HG02840 (cell line): Measurements from ENCODE around the gene MUC13.

Source experiments
- ATAC-seq: cut with Tn5 transposase; IDR thresholded peaks from one replicate; pipeline ENCODE4 v1.9.1; 2021; ENCODE audit warnings: mild to moderate bottlenecking, moderate library complexity, moderate number of reproducible peaks; ENCODE audit not compliant: unreplicated experiment, low FRiP score

MUC13 gene

DNA sequence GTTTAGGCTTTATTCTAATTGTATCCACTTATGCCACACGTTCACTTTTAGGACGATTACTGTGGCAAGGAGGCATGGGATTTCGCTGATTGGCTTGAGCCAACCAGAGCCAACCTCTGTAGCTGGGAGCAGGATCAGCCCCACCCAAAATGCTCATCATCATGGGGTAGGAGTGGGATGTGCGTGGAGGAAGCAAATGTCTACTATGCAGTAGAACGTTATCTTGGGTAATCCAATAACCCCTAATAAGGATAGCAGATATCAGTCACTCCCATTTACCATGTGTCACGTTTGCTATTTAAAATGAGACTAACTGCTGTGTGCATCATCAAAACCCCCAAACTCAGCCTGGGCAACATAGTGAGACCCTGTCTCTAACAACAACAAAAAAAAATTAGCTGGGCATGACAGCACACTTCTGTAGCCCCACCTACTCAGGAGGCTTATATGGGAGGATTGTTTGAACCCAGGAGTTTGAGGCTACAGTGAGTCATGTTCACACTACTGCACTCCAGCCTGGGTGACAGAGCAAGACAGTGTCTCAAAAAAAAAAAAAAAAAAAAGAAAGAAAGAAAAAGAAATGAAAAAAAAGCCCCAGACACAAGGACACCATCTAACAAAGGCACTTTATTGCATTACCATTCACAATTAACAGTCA lies 29.6 kb downstream of the MUC13 start:
- no peak for ATAC-seq

- no peak for ATAC-seq
These were observed 30.4 kb downstream of the MUC13 start for GRCh38 chr3:124903896-124904834.

GRCh38 chr3:124896824-124897526 lies 37.6 kb downstream of the MUC13 start:
- no peak for ATAC-seq

GRCh38 chr3:124895756-124896155 lies 38.8 kb downstream of the MUC13 start:
- no peak for ATAC-seq

GRCh38 chr3:124893526-124893925 lies 41.0 kb downstream of the MUC13 start:
- no peak for ATAC-seq

DNA sequence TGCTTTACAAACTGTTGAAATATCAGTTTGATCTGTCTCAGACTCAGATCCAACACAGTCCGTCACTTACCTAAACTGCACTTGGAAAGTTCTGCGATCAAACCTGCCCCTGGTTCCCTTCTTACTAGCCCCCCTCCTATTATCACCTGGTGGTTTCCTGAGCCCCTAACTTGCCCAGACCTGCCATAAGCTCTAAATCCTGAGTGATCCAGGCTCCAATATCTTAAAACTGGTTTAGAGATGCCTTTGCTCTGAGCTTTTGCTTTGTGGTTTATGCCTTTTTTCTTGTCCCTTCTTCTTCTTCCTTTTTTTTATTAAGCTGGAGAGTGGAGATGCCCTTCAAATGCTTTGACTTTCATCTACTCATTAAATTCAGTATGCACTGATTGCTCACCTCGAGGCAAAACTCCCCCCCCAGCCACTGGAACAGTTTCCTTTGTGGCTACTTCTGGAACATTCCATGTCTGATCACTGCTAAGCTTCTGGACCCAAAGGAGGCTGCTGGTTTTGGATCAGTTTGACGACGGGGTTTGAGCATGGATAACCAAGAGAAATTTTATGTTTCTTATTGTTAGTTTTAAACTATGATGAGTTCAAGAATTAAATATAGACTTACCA lies 43.9 kb downstream of the MUC13 start:
- ATAC-seq, result no peak

GRCh38 chr3:124888482-124889441 lies 45.8 kb downstream of the MUC13 start:
- ATAC-seq, result no peak

DNA sequence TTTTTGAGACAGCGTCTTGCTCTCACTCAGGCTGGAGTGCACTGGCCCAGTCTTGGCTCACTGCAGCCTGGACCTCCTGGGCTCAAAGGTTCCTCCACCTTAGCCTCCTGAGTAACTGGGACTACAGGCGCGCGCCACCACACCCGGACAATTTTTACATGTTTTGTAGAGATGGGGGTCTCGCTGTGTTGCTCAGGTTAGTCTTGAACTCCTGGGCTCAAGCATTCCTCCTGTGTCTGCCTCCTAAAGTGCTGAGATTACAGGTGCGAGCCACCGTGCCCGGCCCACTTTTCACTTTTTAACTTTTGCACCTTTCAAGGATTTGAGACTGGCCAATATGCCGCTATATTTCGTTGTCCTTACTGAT lies 46.6 kb downstream of the MUC13 start:
- ATAC-seq, result no peak

GRCh38 chr3:124887177-124887931 lies 47.2 kb downstream of the MUC13 start, which contains the start of gene ITGB5:
TSS of gene ITGB5 (minus strand) at chr3:124887365. CDS start at chr3:124887000, 365 bp downstream.
- peak; percentile 56 for ATAC-seq

DNA sequence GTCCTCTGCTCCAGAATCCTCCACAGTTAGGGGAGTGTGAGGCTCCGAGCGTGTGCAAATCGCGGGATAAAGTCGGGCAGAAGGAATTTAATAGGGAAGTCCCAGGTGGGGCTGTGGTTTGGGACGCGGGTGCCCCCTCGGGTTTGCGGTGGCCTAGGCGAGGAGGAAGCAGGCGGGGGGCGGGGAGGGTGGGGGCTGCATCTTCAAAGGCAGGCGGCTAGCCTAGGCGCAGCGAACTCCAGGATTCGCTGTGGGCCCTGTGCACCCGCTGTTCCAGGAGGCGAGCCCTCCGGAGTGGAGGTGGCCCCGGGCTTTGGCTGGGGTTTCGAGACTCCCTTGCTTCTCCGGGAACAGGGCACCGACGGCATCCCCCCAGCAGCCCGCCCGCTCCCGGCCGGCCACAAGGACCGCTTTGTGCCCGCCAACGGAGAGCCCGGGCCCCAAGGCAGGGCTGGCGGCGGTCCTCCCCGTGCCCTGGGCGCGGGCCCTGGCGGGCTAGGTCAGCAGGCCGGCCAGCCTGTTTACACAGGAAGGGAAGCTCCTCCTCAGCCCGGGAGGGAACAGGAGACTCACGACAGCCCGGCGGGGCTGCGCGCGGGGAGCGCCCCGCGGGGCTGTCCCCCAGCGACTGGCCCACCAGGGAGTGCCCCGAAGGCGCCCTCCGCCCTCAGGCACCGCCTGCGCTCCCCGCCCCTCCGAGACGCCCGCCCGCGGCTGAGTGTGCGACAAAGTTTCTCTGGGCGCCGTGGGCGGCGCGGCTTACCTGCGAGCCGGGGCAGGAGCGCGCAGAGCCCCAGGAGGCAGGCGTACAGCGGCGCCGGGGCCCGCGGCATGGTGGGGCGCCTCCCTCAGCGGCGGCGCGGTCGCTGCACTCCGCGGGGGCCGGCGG lies 48.1 kb downstream of the MUC13 start:
- peak; percentile 37 for ATAC-seq

GRCh38 chr3:124885466-124886167 lies 48.9 kb downstream of the MUC13 start:
- no peak for ATAC-seq

DNA sequence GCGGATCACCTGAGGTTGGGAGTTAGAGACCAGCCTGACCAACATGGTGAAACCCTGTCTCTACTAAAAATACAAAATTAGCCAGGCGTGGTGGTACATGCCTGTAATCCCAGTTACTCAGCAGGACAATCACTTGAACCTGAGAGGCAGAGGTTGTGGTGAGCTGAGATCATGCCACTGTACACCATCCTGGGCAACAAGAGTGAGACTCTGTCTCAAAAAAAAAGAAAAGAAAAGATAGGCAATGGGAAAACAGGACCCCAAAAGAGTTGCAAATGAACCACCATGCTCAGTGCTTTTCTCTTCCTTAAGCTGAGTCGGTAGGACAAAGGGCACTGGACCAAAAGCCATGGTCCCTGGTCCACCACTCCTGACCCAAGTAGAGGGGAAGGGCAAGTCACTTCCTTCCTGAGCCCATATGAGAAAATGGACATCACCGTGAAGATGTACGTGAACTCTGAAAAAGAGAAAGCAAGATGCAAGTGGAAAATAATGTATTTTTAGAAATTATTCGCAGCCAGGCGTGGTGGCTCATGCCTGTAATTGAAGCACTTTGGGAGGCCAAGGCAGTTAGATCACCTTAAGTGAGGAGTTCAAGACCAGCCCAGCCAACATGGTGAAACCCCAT lies 50.0 kb downstream of the MUC13 start:
- no peak for ATAC-seq

GRCh38 chr3:124883766-124884473 lies 50.6 kb downstream of the MUC13 start:
- ATAC-seq, result no peak

- ATAC-seq, result no peak
These were observed 51.5 kb downstream of the MUC13 start for GRCh38 chr3:124882816-124883747.
